GM12801 (cell line): ENCODE data around the gene ATG4B.

Experiments
- CTCF ChIP-seq: IDR thresholded peaks from one replicate; pipeline ENCODE4 v1.5.1; 2011; ENCODE audit warnings: control low read depth; ENCODE audit not compliant: insufficient read length; ENCODE audit errors: extremely low read depth

Gene ATG4B

DNA sequence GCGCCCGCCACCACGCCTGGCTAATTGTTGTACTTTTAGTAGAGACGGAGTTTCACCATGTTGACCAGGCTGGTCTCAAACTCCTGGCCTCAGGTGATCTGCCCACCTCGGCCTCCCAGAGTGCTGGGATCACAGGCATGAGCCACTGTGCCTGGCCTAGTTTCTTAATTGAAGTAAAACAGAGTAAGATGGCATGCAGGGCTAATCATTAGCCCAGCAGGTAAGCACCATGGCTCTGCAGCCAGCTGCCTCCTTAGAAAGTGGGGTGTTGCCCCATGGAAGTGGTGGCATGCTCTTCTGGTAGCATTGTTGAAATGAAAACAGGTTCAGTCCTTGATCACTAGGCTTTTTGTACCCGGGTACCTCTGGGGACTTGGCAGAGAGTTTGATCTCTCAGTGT, 12.4 kb downstream of the ATG4B start:
- TF ChIP-seq CTCF: no peak

GRCh38 chr2:241652142-241652541, 14.6 kb downstream of the ATG4B start:
- TF ChIP-seq CTCF: no peak

DNA sequence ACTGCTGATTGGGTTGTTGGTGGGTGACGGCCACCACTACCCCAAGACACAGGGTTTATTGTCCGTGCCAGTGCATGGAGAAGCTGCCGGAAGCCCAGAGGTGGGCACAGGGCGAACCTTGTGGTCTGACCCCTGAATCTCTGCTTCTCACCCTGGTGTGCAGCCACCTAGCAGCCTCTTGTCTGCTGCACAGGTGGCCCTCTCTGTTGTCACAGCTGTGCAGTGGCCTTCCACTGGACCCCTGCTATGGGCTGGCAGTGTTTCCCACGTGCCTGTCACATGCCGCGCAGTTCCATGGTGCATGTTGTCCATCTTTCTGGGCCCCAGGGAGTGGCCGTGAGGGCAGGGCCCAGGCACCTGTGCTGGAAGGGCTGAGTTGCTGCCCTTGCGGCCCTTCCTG, 15.2 kb downstream of the ATG4B start:
- TF ChIP-seq CTCF: no peak

- no peak for TF ChIP-seq CTCF
Measured at GRCh38 chr2:241653210-241653750, 15.8 kb downstream of the ATG4B start.

DNA sequence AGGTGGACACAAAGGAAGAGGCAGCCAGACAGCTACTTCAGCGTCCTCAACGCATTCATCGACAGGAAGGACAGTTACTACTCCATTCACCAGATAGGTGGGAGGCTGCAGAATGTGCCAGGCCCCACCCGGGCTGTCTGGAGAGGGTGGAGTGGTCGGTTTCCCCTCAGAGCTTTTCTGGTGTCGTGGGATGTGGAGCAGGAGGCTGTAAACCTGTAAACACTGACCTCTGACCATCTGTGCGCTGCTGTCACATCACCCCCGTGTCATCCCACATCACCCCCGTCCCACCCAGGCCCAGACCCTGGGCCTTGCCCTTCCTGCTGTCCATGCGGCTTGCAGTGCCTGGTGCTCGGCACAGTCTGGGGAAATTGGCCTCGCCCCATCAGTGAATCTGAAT, 17.1 kb downstream of the ATG4B start:
- no peak for TF ChIP-seq CTCF

- TF ChIP-seq CTCF: no peak
Measured at GRCh38 chr2:241655516-241656189, 18.2 kb downstream of the ATG4B start.

DNA sequence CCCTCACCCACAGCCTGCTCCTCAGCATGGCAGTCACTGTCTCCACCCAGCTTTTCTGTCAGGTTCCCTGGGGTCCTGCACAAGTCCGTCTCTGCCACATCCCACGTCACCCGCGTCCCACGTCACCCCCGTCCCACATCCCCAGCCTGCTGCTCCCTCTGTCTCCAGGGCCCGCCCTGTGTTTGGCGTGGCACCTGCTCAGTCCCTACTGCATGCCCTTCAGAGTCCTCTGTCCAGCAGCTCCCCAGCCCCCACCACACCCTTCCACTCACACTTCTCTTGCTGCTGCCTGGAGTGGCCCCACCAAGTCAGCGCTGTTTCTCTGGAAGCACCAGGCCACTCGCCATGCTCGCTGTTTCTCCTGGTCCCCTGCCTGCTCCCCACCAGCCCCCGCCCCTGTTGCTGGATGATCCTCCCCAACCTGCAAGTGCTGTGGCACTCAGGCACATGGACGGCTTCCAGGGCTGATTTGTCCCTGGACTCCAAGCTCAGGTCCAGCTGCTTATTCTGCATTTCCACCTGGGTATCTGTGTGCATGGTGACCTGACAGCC, 18.8 kb downstream of the ATG4B start:
- TF ChIP-seq CTCF: no peak
